KOPT-K1 (cell line): ENCODE data around the gene SVOP.

Experiments
- H3K27ac ChIP-seq: fragments of 200-600 bp; sonication (generic); 2 replicates; pipeline ENCODE4 v1.5.1; 2016; ENCODE audit warnings: antibody characterized with exemption, mild to moderate bottlenecking, low read depth, low read length; ENCODE audit not compliant: poor library complexity, severe bottlenecking
- H3K36me3 ChIP-seq: fragments of 200-600 bp; sonication (generic); 2 replicates; pipeline ENCODE4 v1.5.1; 2017; ENCODE audit warnings: antibody characterized with exemption, mild to moderate bottlenecking, low read length, moderate library complexity; ENCODE audit not compliant: insufficient read depth
- H3K9me3 ChIP-seq: fragments of 200-600 bp; sonication (generic); 2 replicates; pipeline ENCODE4 v1.5.1; 2017; ENCODE audit warnings: antibody characterized with exemption, low read length, mild to moderate bottlenecking; ENCODE audit not compliant: insufficient read depth, poor library complexity, severe bottlenecking

SVOP gene

GRCh38 chr12:108938247-108938924, 82.5 kb downstream of the SVOP start:
- no peaks in the 10 kb centered on the region for H3K36me3 ChIP-seq
- no peaks in the 10 kb centered on the region for H3K9me3 ChIP-seq
- H3K27ac ChIP-seq: no peak overlapping the region

- Histone ChIP-seq H3K9me3 (no peaks in the 10 kb centered on the region), H3K36me3 (no peaks in the 10 kb centered on the region), H3K27ac (no peak overlapping the region)
These were observed 85.6 kb downstream of the SVOP start for GRCh38 chr12:108935159-108935763.

DNA sequence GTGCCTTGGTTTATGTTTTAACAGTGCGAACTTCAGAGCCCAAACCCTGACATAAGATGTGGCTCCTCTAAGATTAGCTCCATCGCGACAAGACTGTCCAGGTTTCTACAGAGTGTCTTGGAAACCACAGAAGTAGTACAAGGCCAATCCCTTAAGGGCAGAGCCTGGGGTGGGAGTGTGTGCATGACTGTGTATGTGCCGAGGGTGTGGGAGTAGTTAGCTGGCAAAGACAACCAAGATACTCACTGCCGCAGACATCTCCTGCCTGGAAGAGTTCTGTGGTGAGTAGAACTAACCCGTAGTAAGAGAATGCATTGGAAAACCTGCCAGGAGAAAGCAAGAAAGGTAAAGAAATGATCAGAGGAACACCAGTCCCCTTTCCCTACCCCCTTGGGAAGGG, 86.9 kb downstream of the SVOP start:
- Histone ChIP-seq H3K9me3 (no peaks in the 10 kb centered on the region), H3K36me3 (no peaks in the 10 kb centered on the region), H3K27ac (no peak overlapping the region)

DNA sequence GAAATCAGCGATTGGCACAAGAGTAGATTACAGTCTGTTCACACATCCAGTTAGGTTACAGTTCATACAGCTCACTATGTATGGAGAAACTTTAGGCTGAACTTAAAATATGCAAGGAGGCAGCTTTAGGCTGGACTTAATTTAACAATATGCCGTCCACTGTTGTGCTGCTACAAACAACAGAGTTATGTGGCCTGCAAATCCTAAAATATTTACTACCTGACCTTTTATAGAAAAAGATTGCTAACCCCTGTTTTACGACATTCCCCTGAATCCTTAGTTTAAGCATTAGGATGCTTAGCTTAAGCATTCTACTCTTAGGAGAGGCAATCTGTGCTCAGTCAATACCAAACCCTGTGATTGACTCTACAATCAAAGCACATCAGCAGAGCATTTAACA, 90.1 kb downstream of the SVOP start:
- Histone ChIP-seq H3K36me3 (no peaks in the 10 kb centered on the region), H3K9me3 (peaks cover under 1% of the 10 kb centered on the region), H3K27ac (no peak overlapping the region)

GRCh38 chr12:108930155-108930554, 90.7 kb downstream of the SVOP start:
- H3K9me3 ChIP-seq: peaks cover 5% of the 10 kb centered on the region
- no peak overlapping the region for H3K27ac ChIP-seq
- H3K36me3 ChIP-seq: no peaks in the 10 kb centered on the region

DNA sequence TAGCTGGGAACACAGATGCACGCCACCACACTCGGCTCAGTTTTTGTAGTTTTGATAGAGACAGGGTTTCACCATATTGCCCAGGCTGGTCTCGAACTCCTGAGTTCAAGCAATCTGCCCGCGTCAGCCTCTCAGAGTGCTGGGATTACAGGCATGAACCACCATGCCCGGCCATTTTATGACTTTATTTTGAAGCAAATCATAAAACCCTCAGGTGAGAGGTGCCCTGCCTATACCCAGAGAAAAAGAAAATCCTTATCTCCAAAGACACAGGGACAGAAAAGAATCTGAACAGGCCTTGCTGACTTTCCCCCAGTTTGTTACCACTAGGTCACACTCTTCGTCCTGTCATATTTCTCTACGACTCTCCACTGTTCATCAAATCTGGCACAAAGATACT, 92.2 kb downstream of the SVOP start:
- H3K9me3 ChIP-seq: peaks cover 7% of the 10 kb centered on the region
- no peaks in the 10 kb centered on the region for H3K36me3 ChIP-seq
- no peak overlapping the region for H3K27ac ChIP-seq

DNA sequence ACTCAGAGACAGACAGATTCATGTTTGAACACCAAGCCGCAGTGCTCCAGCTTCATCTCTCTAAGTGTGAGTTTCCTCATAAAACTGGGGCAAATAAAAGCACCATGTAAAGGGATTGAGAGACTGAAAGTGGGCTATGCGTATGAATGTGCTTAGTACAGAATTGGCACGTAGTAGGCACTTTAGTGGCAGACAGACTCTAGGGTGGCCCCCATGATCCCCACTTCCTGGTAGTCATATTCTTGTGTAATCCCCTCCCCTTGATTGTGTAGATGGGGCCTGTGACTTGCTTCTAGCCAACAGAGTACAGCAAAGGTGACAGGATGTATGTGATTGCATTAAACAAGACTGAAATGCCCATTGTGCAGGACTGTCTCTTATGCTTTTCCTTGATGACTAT, 98.0 kb downstream of the SVOP start:
- H3K36me3 ChIP-seq: no peaks in the 10 kb centered on the region
- H3K9me3 ChIP-seq: peaks cover 25% of the 10 kb centered on the region
- H3K27ac ChIP-seq: no peak overlapping the region

DNA sequence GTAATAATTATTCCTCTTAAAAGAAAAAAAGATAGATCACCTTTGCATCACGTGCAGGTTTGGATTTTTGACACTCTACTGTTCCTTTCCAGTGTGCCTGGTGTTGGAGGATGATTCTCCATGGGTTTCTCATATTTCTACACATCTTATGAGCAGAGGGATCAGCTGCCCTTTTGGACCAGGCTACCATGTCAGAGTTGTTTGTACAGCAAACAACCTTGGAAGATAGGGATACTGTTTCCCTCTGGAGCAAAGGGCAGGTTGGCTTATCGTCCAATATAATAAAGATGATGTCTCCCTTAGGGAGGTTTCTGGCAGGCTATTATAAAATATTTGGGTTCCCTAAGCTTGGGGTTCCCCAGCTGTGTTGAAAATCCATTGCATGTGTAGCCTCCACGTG, 98.9 kb downstream of the SVOP start:
- H3K9me3 ChIP-seq: peaks cover 25% of the 10 kb centered on the region
- no peak overlapping the region for H3K27ac ChIP-seq
- H3K36me3 ChIP-seq: no peaks in the 10 kb centered on the region

DNA sequence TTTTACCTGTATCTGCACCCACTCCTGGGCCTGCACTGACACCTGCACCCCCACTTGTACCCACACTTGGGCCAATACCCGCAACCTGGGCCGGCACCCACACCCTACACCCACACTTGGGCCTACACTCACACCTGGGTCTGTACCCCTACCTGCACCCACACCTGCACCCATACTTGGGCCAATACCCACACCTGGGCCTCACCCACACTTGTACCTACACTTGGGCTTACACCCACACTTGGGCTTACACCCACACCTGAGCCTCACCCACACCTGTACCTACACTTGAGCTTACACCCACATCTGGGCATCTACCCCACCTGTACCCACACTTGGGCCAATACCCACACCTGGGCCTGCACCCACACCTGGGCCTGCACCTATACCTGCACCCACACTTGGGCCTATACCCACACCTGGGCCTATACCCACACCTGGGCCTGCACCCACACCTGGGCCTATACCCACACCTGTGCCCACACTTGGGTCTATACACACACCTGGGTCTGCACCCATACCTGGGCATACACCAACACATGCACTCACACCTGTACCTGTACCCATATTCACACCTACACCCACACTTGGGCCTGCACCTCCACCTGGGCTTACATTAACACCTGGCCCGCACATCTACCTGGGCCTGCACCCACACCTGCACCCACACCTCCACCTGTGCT, 101.8 kb downstream of the SVOP start:
- Histone ChIP-seq H3K27ac (no peak overlapping the region), H3K36me3 (no peaks in the 10 kb centered on the region), H3K9me3 (peaks cover 20% of the 10 kb centered on the region)

GRCh38 chr12:108918206-108918605, 102.7 kb downstream of the SVOP start:
- no peak overlapping the region for H3K27ac ChIP-seq
- no peaks in the 10 kb centered on the region for H3K36me3 ChIP-seq
- H3K9me3 ChIP-seq: peaks cover 14% of the 10 kb centered on the region

- H3K27ac ChIP-seq: no peak overlapping the region
- H3K36me3 ChIP-seq: no peaks in the 10 kb centered on the region
- peaks cover 11% of the 10 kb centered on the region for H3K9me3 ChIP-seq
These were observed 104.5 kb downstream of the SVOP start for GRCh38 chr12:108916336-108916735.

DNA sequence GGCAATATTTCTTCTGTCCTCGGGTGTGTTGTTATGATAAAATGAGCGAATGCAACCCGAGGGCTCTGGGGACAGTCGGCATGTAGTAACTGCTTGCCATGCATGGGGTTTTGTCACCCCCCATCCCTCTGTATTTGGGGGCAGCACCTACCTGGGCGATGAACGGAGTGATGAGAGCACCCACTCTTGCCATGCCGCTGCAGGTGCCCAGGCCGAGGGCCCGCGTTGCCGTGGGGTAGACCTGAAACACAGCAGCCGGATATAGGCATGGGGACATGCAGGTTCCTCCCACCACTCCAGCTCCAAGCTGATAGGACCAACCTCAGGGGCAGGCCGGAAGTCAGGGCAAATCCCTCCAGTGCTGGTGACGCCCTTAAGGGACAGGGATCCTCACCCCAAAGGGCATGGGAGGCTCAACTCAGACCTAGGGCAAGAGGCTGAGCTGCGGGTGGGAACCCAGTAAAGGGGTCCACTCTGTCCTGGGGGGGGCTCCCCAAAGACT, 105.2 kb downstream of the SVOP start:
- Histone ChIP-seq H3K9me3 (peaks cover 11% of the 10 kb centered on the region), H3K27ac (no peak overlapping the region)

GRCh38 chr12:108914121-108914531, 106.7 kb downstream of the SVOP start:
- Histone ChIP-seq H3K27ac (no peak overlapping the region), H3K9me3 (no peaks in the 10 kb centered on the region), H3K36me3 (no peaks in the 10 kb centered on the region)

More for the DNA sequence above, 105.2 kb downstream of the SVOP start:
- H3K36me3 ChIP-seq: no peaks in the 10 kb centered on the region

GRCh38 chr12:108912361-108912760, 108.5 kb downstream of the SVOP start:
- H3K9me3 ChIP-seq: no peaks in the 10 kb centered on the region
- H3K27ac ChIP-seq: no peak overlapping the region
- no peaks in the 10 kb centered on the region for H3K36me3 ChIP-seq

DNA sequence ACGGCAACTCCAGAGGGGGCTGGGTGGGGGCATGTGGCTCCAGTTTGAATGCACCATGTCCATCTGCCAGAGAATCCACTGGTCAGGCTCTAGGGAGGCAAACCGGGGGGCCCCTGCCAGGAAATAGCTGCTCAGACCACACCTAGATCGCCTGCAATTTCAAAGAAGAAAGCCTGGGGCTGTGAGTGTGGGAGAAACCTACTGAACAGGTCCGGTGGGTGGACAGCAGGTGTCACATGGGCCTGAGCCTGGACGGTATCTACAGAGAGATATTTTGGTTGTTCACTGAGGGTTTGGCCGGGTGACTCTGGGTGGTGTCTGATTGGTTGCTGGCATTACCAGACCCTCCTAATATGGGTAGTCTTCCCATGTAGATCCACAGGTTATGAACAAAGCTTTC, 109.0 kb downstream of the SVOP start:
- no peaks in the 10 kb centered on the region for H3K9me3 ChIP-seq
- no peaks in the 10 kb centered on the region for H3K36me3 ChIP-seq
- no peak overlapping the region for H3K27ac ChIP-seq
